HG03521 (cell line): ENCODE results near the gene TOP2B.

Experiments used
- ATAC-seq: cut with Tn5 transposase; IDR thresholded peaks from one replicate; pipeline ENCODE4 v1.9.1; 2021; ENCODE audit warnings: mild to moderate bottlenecking, moderate library complexity; ENCODE audit not compliant: unreplicated experiment

TOP2B gene

GRCh38 chr3:25566358-25566920 lies 98.3 kb downstream of the TOP2B start:
- no peak for ATAC-seq

- no peak for ATAC-seq
Observed at GRCh38 chr3:25565807-25566206, 98.9 kb downstream of the TOP2B start.

GRCh38 chr3:25564075-25564474 lies 100.6 kb downstream of the TOP2B start:
- ATAC-seq = no peak

- ATAC-seq = no peak
Observed at GRCh38 chr3:25563601-25564000, 101.1 kb downstream of the TOP2B start.

- ATAC-seq = no peak
Observed at GRCh38 chr3:25558796-25559195, 105.9 kb downstream of the TOP2B start.

- no peak for ATAC-seq
Observed at GRCh38 chr3:25558121-25558520, 106.6 kb downstream of the TOP2B start.

GRCh38 chr3:25557694-25558093 lies 107.0 kb downstream of the TOP2B start:
- ATAC-seq = no peak

- ATAC-seq = no peak
Observed at GRCh38 chr3:25556447-25556846, 108.3 kb downstream of the TOP2B start.

GRCh38 chr3:25555695-25556437 lies 108.8 kb downstream of the TOP2B start:
- no peak for ATAC-seq

- no peak for ATAC-seq
Observed at GRCh38 chr3:25554376-25554775, 110.3 kb downstream of the TOP2B start.

- no peak for ATAC-seq
Observed at GRCh38 chr3:25552251-25552650, 112.5 kb downstream of the TOP2B start.

- ATAC-seq = no peak
Observed at GRCh38 chr3:25548836-25549235, 115.9 kb downstream of the TOP2B start.

- no peak for ATAC-seq
Observed at GRCh38 chr3:25547943-25548674, 116.6 kb downstream of the TOP2B start.
